Activated CD4-positive, alpha-beta T cell treated with anti-CD3 and anti-CD28 coated beads, Interleukin-2, Interleukin-6, amounts not matched to agents 100 ng/mL and 50 ng/mL, durations not matched to agents 16 hours and 8 hours (primary cell): ENCODE measurements around the gene MLF2.
"Not testable (repeated sequence)": the region's sequence is repeated elsewhere in the genome, so short reads cannot be mapped to it uniquely, and the experiment has no call there.

ENCODE experiments used
- DNase-seq: peaks from one replicate; pipeline ENCODE4 v3.0.0-alpha.2; 2020

The MLF2 gene

GRCh38 chr12:6725350-6725749 is 27.6 kb downstream of the MLF2 start:
- DNase-seq = no peak

- peak; percentile 49 for DNase-seq
Measured at GRCh38 chr12:6724409-6724797, 28.5 kb downstream of the MLF2 start.

- DNase-seq = peak; percentile 99
Measured at GRCh38 chr12:6723607-6724408, 29.1 kb downstream of the MLF2 start, which contains the start of gene COPS7A. TSS of gene COPS7A (plus strand) at chr12:6724046. CDS start at chr12:6724657, 611 bp downstream.

GRCh38 chr12:6722863-6723262 is 30.1 kb downstream of the MLF2 start:
- DNase-seq = no peak

GRCh38 chr12:6716874-6717437 is 36.0 kb downstream of the MLF2 start:
- no peak for DNase-seq

GRCh38 chr12:6716031-6716873 is 36.7 kb downstream of the MLF2 start:
- DNase-seq = not testable (repeated sequence)

- DNase-seq = peak; percentile 34
Measured at GRCh38 chr12:6708960-6709394, 44.0 kb downstream of the MLF2 start.

GRCh38 chr12:6708351-6708750 is 44.6 kb downstream of the MLF2 start:
- not testable (repeated sequence) for DNase-seq

GRCh38 chr12:6703631-6704030 is 49.3 kb downstream of the MLF2 start:
- no peak for DNase-seq

- DNase-seq = no peak
Measured at GRCh38 chr12:6701078-6701768, 51.7 kb downstream of the MLF2 start.

- DNase-seq = no peak
Measured at GRCh38 chr12:6700646-6701051, 52.3 kb downstream of the MLF2 start, which contains the start of gene PIANP. TSS of gene PIANP (minus strand) at chr12:6700815. CDS start at chr12:6698061, 2,754 bp downstream.

- DNase-seq = no peak
Measured at GRCh38 chr12:6699989-6700645, 52.8 kb downstream of the MLF2 start.

GRCh38 chr12:6699259-6699988 is 53.5 kb downstream of the MLF2 start:
- no peak for DNase-seq

GRCh38 chr12:6698352-6699046 is 54.4 kb downstream of the MLF2 start:
- DNase-seq = no peak
